ENCODE results near the gene GRIK5.

The GRIK5 gene

DNA sequence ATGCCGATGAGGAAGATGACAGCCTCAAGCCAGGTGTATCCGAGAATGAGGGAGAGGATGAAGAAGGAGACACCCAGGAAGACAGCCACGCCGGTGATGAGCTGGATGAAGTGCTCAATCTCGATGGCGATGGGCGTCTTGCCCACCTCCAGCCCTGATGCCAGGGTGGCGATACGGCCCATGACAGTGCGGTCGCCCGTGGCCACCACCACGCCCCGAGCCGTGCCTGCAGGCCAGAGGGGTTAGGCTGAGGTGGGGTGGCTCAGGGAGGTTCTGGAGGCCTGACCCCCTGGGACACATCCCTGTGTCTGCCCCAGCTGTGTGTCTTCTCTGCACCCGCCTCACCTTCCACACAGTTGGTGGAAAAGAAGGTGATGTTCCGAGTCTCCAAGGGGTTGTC lies 85.0 kb downstream of the GRIK5 start:
- no peak for DNase-seq

- no peak for DNase-seq
Observed at GRCh38 chr19:41981724-41982123, 88.3 kb downstream of the GRIK5 start.

DNA sequence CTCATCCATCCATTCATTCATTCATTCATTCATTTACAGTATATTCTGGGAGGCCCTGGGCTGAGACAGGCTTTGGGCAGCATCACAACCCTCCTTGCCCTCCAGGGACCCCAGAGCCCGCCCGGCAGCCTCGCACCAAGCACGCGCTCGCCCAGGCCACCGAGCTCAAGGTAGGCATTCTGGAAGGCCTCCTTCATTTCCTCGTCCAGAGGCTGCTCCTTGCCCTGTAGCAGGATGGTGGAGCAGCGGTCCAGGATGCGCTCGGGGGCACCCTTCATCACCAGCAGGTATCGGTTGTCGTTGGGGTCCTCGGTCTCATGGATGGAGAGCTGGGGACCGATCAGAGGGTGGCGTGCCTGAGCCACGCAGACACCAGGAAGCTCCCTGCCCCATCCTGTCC lies 91.5 kb downstream of the GRIK5 start:
- no peak for DNase-seq

DNA sequence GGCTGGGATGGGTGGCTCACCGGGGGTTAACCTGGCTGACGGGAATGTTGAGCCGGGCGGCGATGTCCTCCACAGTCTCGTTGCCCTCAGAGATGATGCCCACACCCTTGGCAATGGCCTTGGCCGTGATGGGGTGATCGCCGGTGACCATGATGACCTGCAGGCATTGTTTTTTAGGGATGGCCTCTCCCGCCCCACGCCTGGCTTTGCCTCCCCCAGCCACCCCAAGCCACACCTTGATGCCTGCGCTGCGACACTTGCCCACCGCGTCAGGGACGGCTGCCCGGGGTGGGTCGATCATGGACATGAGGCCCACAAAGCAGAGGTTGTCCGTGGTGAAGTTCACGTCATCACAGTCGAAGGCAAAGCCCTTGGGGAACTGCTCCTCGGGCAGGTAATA lies 92.1 kb downstream of the GRIK5 start:
- no peak for DNase-seq

- DNase-seq = no peak
Observed at GRCh38 chr19:41974652-41975051, 95.4 kb downstream of the GRIK5 start.

DNA sequence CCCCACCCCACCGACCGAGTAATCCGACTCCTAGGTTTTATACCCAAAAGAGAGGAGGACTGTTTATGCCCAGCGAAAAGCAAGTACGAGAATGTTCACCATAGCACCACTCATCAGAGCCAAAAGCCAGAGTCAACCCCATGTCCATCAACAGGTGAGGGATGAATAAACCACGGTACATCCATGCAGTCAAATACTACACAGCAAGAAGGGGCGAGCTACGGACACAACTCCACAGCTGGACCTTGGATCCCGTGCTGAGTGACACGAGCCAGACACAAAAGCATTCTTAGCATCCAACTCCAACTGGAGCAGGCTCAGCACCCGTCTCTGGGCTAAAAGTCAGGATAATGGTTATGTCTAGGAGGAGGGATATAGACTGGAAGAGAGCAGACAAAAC lies 98.6 kb downstream of the GRIK5 start:
- DNase-seq = no peak

GRCh38 chr19:41969772-41970458 lies 100.1 kb downstream of the GRIK5 start:
- DNase-seq = no peak

GRCh38 chr19:41968751-41969595 lies 101.0 kb downstream of the GRIK5 start:
- DNase-seq = no peak

GRCh38 chr19:41967054-41967783 lies 102.8 kb downstream of the GRIK5 start:
- no peak for DNase-seq

DNA sequence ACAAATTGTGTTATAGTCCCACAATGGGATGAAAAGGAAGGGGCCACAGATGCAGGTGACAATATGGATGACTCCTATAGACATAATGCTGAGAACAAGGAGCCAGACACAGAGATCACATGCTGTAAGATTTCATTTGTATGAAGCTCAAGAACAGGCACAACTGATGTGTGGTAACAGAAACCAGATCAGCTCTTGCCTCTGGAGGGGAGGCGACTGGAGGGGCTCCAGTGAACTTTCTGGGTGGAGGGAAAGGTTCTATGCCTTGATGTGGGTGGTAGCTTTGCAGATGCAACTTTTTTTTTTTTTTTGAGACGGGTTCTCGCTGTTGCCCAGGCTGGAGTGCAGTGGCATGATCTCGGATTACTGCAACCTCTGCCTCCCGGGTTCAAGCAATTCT lies 104.9 kb downstream of the GRIK5 start:
- DNase-seq = no peak

DNA sequence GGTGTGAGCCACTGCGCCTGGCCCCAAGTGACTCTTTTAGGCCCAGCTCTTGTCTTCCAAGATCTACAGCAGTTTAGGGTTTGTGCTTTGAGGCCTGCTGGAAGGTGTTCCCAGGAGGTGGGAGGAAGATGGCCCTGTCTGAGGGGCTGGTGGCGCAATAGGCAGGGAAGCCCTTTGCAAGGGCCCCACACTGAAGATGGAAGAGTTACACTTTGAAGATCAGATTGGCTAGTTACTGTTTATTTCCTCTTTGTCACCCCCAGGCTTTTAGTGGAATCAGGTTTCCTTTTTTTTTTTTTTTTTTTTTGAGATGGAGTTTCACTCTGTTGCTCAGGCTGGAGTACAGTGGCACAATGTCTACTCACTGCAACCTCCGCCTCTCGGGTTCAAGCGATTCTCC lies 109.0 kb downstream of the GRIK5 start:
- no peak for DNase-seq

- DNase-seq = peak; percentile 94
Observed at GRCh38 chr19:41959056-41960053, 110.7 kb downstream of the GRIK5 start, which contains the start of gene RABAC1. Gene RABAC1, minus strand, starts transcription at chr19:41959321. Its CDS starts 29 bp downstream, at chr19:41959292.

GRCh38 chr19:41958367-41959055 lies 111.5 kb downstream of the GRIK5 start:
- DNase-seq = peak; percentile 79

DNA sequence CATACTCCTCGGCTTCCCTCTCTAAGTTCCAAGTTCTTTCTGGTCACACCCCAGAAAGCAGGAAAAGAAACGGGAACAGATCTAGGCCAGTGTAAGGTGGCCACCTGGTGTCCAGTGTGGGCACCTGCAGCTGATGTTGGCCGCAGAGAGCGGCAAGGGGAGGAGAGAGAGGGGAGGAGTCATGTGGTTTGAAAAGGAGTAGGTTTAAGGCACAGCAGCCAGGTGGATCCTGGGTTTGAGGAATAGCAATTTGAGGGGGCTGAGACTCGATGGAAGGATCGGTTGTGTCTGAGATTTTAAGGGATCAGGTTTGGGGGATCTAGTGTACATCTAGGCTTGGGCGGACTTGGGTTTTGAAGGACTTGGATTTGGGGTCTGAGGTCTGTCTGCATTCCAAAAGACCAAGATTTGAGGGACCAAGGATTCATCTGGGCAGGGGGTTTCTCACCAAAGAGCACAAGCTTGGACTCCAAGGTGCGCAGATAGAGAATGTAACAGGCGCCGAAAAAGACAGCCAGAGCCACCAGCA lies 112.1 kb downstream of the GRIK5 start:
- DNase-seq = peak; percentile 79

- no peak for DNase-seq
Observed at GRCh38 chr19:41957161-41957837, 112.7 kb downstream of the GRIK5 start.

- DNase-seq = no peak
Observed at GRCh38 chr19:41956621-41957020, 113.4 kb downstream of the GRIK5 start.

- DNase-seq = no peak
Observed at GRCh38 chr19:41955521-41955920, 114.5 kb downstream of the GRIK5 start.

- DNase-seq = peak; percentile 86
Observed at GRCh38 chr19:41951686-41952172, 118.3 kb downstream of the GRIK5 start.
